Spleen (tissue), 11 donors: Measurements from ENCODE around the gene NMU. TPM values are rescaled to one million over a fixed set of nuclear protein-coding genes. Genes with fewer than 3 reads are reported as not detected.

Experiments
- DNase-seq: peaks from one replicate; pipeline ENCODE4 v3.0.0-alpha.2; 2020
- H3K27ac ChIP-seq, 8 donors: fragments of 200-600 bp; sonication (generic) in 7 of 8; 1 replicate in 4 of 8; 2 replicates in 4 of 8; pipeline versions ENCODE4 v1.5.0 to v1.8.0; 2016 to 2021; ENCODE audit warnings: inconsistent platforms in 4 of 8, mild to moderate bottlenecking in 4 of 8, moderate library complexity in 1 of 8
- H3K27me3 ChIP-seq, 7 donors: fragments of 200-600 bp; sonication (generic) in 6 of 7; replicated peaks in 1 of 7; 1 replicate in 4 of 7; 2 replicates in 3 of 7; pipeline versions ENCODE4 v1.5.0 to v1.8.0; 2016 to 2021; ENCODE audit warnings: inconsistent platforms in 3 of 7, mild to moderate bottlenecking in 1 of 7
- H3K36me3 ChIP-seq, 6 donors: fragments of 200-600 bp; sonication (generic) in 5 of 6; 1 replicate in 4 of 6; 2 replicates in 2 of 6; pipeline versions ENCODE4 v1.5.0 to v1.8.0; 2016 to 2021; ENCODE audit warnings: inconsistent platforms in 2 of 6
- H3K4me1 ChIP-seq, 6 donors: fragments of 200-600 bp; sonication (generic) in 5 of 6; 1 replicate in 3 of 6; 2 replicates in 3 of 6; pipeline versions ENCODE4 v1.5.0 to v1.8.0; 2016 to 2021; ENCODE audit warnings: inconsistent platforms in 3 of 6
- H3K4me3 ChIP-seq, 8 donors: fragments of 200-600 bp; sonication (generic) in 7 of 8; 1 replicate in 4 of 8; 2 replicates in 4 of 8; pipeline versions ENCODE4 v1.5.0 to v1.8.0; 2016 to 2021; ENCODE audit warnings: inconsistent platforms in 4 of 8, mild to moderate bottlenecking in 4 of 8, moderate library complexity in 2 of 8
- H3K9me3 ChIP-seq, 8 donors: fragments of 200-600 bp; sonication (generic) in 7 of 8; 1 replicate in 4 of 8; 2 replicates in 4 of 8; pipeline versions ENCODE4 v1.5.0 to v1.8.0; 2016 to 2021; ENCODE audit warnings: inconsistent platforms in 4 of 8
- POLR2A ChIP-seq, 3 donors: fragments of 450-650 bp; IDR thresholded peaks; one replicate each; pipeline ENCODE4 v1.5.1; 2017; ENCODE audit warnings: antibody characterized with exemption in 3 of 3, mild to moderate bottlenecking in 1 of 3
- POLR2AphosphoS5 ChIP-seq, 3 donors: sonication (generic); formaldehyde crosslinking; IDR thresholded peaks; one replicate each; pipeline ENCODE4 v1.5.1; 2017; ENCODE audit warnings: antibody characterized with exemption in 3 of 3
- WGBS, 5 donors: extraction: QIAGEN DNeasy Blood & Tissue Kit in 3 of 5; methylation state at CpG; one replicate each; pipeline versions ENCODE4 v1.1.5 to v1.1.7; 2013 to 2018; 5-methylcytosine and 5-hydroxymethylcytosine counted together
- intact Hi-C: fragments of 100-400 bp; cut with DNase I; formaldehyde crosslinking; loops from one replicate; pipeline ENCODE4 v1.15.0; 2023; ENCODE audit warnings: low total_unique reads
- polyA plus RNA-seq, 3 donors: library from polyadenylated mRNA; stranded (reverse); fragments of 200-250 nt; gene quantifications; one replicate each; pipeline ENCODE4 v1.2.1, GENCODE V29; 2013
- total RNA-seq, 7 donors: library from RNA; depleted of rRNA in 3 of 7; stranded (reverse); fragments of >200 nt in 3 of 7; fragmentation: NEBNext Ultra II Directional in 4 of 7; extraction: Animal tissue kit (Norgen Biotek cat#: 25700) in 4 of 7; gene quantifications; one replicate each; pipeline versions ENCODE4 v1.1.0 to v1.2.1, GENCODE V29; 2016 to 2021
- TF ChIP-seq, protein P1 (sequence below), 11 experiments: fragments of 200-600 bp in 7 of 11; fragments of 450-650 bp in 4 of 11; sonication (generic) in 4 of 11; IDR thresholded peaks in 8 of 11; conservative IDR thresholded peaks in 3 of 11; 1 replicate in 7 of 11; 2 replicates in 4 of 11; pipeline versions ENCODE4 v1.4.0 to v1.8.0; 2016 to 2021; ENCODE audit warnings: antibody characterized with exemption in 11 of 11, inconsistent platforms in 4 of 11, mild to moderate bottlenecking in 1 of 11
- donor health status: healthy with polysubstance abuse.
- donor health status: DM: no; HTN: no; CAD: no; lungs with moderate emphysema.
- donor health status: DM: no; HTN: no; CAD: no.
- donor health status: Bipolar disorder and iron deficiency.
- donor health status: healthy.
- donor health status: DM: no; HTN: no; CAD: no.
- donor health status: DM: yes; HTN: yes; CAD: no.

NMU gene
- total and polyA plus RNA-seq, 10 donors, result 0.09 to 1.2 TPM; not detected in 8

- intact Hi-C loops, result no loop called here
- H3K27me3 ChIP-seq, result no peaks in the 10 kb centered on the region
- H3K9me3 ChIP-seq, result no peaks in the 10 kb centered on the region
- no peaks in the 10 kb centered on the region for H3K4me1 ChIP-seq
- TF ChIP-seq POLR2A (IDR thresholded peaks at IDR 0.05), result no peak
- TF ChIP-seq POLR2AphosphoS5 (IDR thresholded peaks at IDR 0.05), result no peak
- TF ChIP-seq, protein P1, sequence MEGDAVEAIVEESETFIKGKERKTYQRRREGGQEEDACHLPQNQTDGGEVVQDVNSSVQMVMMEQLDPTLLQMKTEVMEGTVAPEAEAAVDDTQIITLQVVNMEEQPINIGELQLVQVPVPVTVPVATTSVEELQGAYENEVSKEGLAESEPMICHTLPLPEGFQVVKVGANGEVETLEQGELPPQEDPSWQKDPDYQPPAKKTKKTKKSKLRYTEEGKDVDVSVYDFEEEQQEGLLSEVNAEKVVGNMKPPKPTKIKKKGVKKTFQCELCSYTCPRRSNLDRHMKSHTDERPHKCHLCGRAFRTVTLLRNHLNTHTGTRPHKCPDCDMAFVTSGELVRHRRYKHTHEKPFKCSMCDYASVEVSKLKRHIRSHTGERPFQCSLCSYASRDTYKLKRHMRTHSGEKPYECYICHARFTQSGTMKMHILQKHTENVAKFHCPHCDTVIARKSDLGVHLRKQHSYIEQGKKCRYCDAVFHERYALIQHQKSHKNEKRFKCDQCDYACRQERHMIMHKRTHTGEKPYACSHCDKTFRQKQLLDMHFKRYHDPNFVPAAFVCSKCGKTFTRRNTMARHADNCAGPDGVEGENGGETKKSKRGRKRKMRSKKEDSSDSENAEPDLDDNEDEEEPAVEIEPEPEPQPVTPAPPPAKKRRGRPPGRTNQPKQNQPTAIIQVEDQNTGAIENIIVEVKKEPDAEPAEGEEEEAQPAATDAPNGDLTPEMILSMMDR (IDR thresholded peaks at IDR 0.05 in 8 of 11, conservative IDR thresholded peaks at IDR 0.05 in 3 of 11), result no peak
- no peak overlapping the region for H3K4me3 ChIP-seq
- WGBS, 5 donors, result 71 to 90% (median 82%) methylated on average over 7 of the region's 7 CpGs
- no peaks in the 10 kb centered on the region for H3K36me3 ChIP-seq
- DNase-seq, result no peak
- no peak overlapping the region for H3K27ac ChIP-seq
These were observed 31.1 kb downstream of the NMU start for GRCh38 chr4:55604996-55605395.

DNA sequence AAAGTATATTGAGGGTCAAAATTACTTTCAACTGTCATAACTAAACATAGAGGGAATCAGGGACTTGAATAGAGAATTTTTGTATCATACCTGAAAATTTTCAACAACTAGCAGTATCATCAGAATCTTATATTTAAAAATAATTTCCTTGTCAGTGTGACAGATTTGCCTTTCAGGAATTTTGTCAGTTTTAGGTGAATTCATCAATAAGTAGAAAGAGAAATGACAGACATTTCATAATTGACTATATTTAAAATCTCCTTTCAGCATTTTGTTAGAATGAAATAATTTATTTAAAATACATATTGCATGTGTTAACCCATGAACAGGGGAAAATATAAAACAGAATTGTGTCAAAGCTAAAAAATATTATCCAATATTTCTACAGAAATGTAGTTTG is 35.5 kb downstream of the NMU start:
- intact Hi-C loops, result no loop called here
- Histone ChIP-seq H3K36me3 (no peaks in the 10 kb centered on the region), H3K27me3 (no peaks in the 10 kb centered on the region), H3K27ac (no peak overlapping the region), H3K4me1 (no peaks in the 10 kb centered on the region), H3K9me3 (no peaks in the 10 kb centered on the region), H3K4me3 (no peak overlapping the region)
- TF ChIP-seq POLR2A (IDR thresholded peaks at IDR 0.05) (no peak), POLR2AphosphoS5 (IDR thresholded peaks at IDR 0.05) (no peak)
- TF ChIP-seq, protein P1 (IDR thresholded peaks at IDR 0.05 in 8 of 11, conservative IDR thresholded peaks at IDR 0.05 in 3 of 11), result no peak
- DNase-seq, result no peak

GRCh38 chr4:55598641-55599040 is 37.5 kb downstream of the NMU start:
- TF ChIP-seq POLR2AphosphoS5 (IDR thresholded peaks at IDR 0.05) (no peak), POLR2A (IDR thresholded peaks at IDR 0.05) (no peak)
- TF ChIP-seq, protein P1 (IDR thresholded peaks at IDR 0.05 in 8 of 11, conservative IDR thresholded peaks at IDR 0.05 in 3 of 11), result no peak

DNA sequence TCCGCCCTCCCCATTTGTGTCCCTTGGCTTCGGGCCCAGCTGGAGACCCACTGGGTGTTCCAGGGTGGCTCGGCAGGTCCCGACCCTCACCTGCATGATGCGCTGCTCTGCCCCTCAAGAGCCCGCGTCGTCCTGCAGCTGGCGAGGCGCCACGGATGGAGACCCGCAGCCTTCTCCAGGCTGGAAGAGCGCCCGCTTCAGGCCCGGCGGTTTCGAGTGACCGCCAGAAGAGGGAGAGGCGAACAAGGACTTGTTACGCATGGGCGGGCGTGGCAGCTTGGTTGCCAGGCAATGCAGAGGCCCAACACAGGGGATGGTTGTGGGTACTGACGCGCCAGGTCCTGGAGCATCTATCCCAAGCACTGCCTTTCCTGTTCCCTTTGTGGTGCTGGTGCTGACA is 44.1 kb downstream of the NMU start, which contains the start of gene PDCL2:
TSS of gene PDCL2 (minus strand) at position 232 of the 400 bp plus-strand sequence. CDS start at position 96, 136 bp downstream.
- DNase-seq, result no peak
- Histone ChIP-seq H3K9me3 (peaks cover 0 to 14% (median 10%) of the 10 kb centered on the region in 8 donors), H3K4me1 (no peaks in the 10 kb centered on the region), H3K27ac (no peak within 1 kb of the TSS), H3K36me3 (no peaks in the 10 kb centered on the region), H3K27me3 (peaks cover 0 to 5% (median 0%) of the 10 kb centered on the region in 7 donors), H3K4me3 (no peak within 1 kb of the TSS)
- intact Hi-C loops, result no loop called here
- 90 to 96% (median 94%) methylated on average over 24 of the region's 24 CpGs for WGBS, 5 donors
- TF ChIP-seq POLR2A (IDR thresholded peaks at IDR 0.05), result no peak
- TF ChIP-seq, protein P1 (IDR thresholded peaks at IDR 0.05 in 8 of 11, conservative IDR thresholded peaks at IDR 0.05 in 3 of 11), result no peak
- TF ChIP-seq POLR2AphosphoS5 (IDR thresholded peaks at IDR 0.05), result no peak

More at GRCh38 chr4:55598641-55599040, 37.5 kb downstream of the NMU start:
- no peak for DNase-seq
- WGBS, 5 donors, result 87 to 95% (median 92%) methylated on average over 2 of the region's 2 CpGs
- H3K9me3 ChIP-seq, result no peaks in the 10 kb centered on the region
- intact Hi-C loops, result no loop called here
- no peaks in the 10 kb centered on the region for H3K27me3 ChIP-seq
- H3K36me3 ChIP-seq, result no peaks in the 10 kb centered on the region
- no peak overlapping the region for H3K27ac ChIP-seq
- no peaks in the 10 kb centered on the region for H3K4me1 ChIP-seq
- H3K4me3 ChIP-seq, result no peak overlapping the region
